Measurements from ENCODE around the gene NOX5. TPM values are rescaled to one million over a fixed set of nuclear protein-coding genes. Genes with fewer than 3 reads are reported as not detected.

NOX5 gene
- total and polyA plus RNA-seq, 10 of the 15 experiments (the other 5 are each of a cell fraction or from before 2014, with no cell fraction given), result not detected

- POLR2A ChIA-PET, result interaction anchor here (0.6 to 1.5 kb wide), 2 partner anchors 11 to 25 kb away, joined by 3 to 6 read pairs; no protein-coding TSS in a partner anchor
- CTCF ChIA-PET, result interaction anchor here (1.2 kb wide), 1 partner anchor 359 kb away, joined by 3 read pairs; no protein-coding TSS in a partner anchor
- TF ChIP-seq MLLT1 (IDR thresholded peaks at IDR 0.05) (peak; percentile 63; the same call in 1 of the 2 replicates), BHLHE40 (IDR thresholded peaks at IDR 0.05; ENCODE audit: borderline replicate concordance in 1 of 2, low read depth in 2 of 2, low read length in 1 of 2) (peak; percentile 72 to 78), NFYB (IDR thresholded peaks at IDR 0.05; ENCODE audit: insufficient read depth, low read depth, low read length) (0 out of 2 replicates have a peak, but pooled peaks have one; percentile 17), KDM1A (IDR thresholded peaks at IDR 0.05; ENCODE audit: borderline replicate concordance) (no peak), RELB (IDR thresholded peaks at IDR 0.05; ENCODE audit: low read depth) (peak; percentile 63; the same call in 1 of the 2 replicates), CEBPB (IDR thresholded peaks at IDR 0.05; ENCODE audit: borderline replicate concordance in 1 of 2, low read depth in 2 of 2, low read length in 2 of 2) (no peak), IKZF2 (IDR thresholded peaks at IDR 0.05) (peak; percentile 36 to 52; a peak in 3 of 4 replicates), PAX5 (IDR thresholded peaks at IDR 0.05; ENCODE audit: borderline replicate concordance, low read depth, low read length) (0 out of 2 replicates have a peak, but pooled peaks have one; percentile 23), WRNIP1 (IDR thresholded peaks at IDR 0.05; ENCODE audit: borderline replicate concordance, low read depth, low read length) (no peak), CUX1 (IDR thresholded peaks at IDR 0.05; ENCODE audit: insufficient replicate concordance, low read depth, low read length) (no peak), HDAC2 (IDR thresholded peaks at IDR 0.05) (no peak), RELA (IDR thresholded peaks at IDR 0.05; ENCODE audit: borderline replicate concordance, partially characterized antibody) (peak; percentile 59), NRF1 (conservative IDR thresholded peaks at IDR 0.05; ENCODE audit: low read depth, low read length) (no peak), SMAD1 (IDR thresholded peaks at IDR 0.05; ENCODE audit: low read depth, partially characterized antibody) (no peak)
Measured at GRCh38 chr15:69104050-69104750, 89.7 kb downstream of the NOX5 start.

More at GRCh38 chr15:69104050-69104750, 89.7 kb downstream of the NOX5 start:
- DNase-seq (ENCODE audit: low read depth, low spot score), result peak; percentile 73
- Histone ChIP-seq H3K4me2 (ENCODE audit: control insufficient read depth, insufficient read depth) (peak overlapping the region; percentile 57; the same call in 1 of the 2 replicates), H3K4me1 (ENCODE audit: control insufficient read depth, insufficient read depth, low read length) (peaks cover 3% of the 10 kb centered on the region; the same call in 1 of the 2 replicates), H3K27ac (ENCODE audit: control insufficient read depth, insufficient read depth) (peak overlapping the region; percentile 38; the same call in 1 of the 2 replicates), H3K4me3 (no peak overlapping the region), H3K36me3 (ENCODE audit: control insufficient read depth in 2 of 2, insufficient read depth in 2 of 2, low read length in 1 of 2) (no peaks in the 10 kb centered on the region), H4K20me1 (ENCODE audit: control insufficient read depth, insufficient read depth) (no peaks in the 10 kb centered on the region), H3K9ac (ENCODE audit: control insufficient read depth, insufficient read depth, low read length) (no peak overlapping the region), H3K27me3 (replicated peaks in 1 of 2; ENCODE audit: control insufficient read depth in 2 of 2, insufficient read depth in 2 of 2, low read length in 1 of 2) (no peaks in the 10 kb centered on the region), H3K79me2 (ENCODE audit: control insufficient read depth, insufficient read depth, low read length) (no peaks in the 10 kb centered on the region), H3K9me3 (replicated peaks; ENCODE audit: control insufficient read depth, insufficient read depth, low read length) (no peaks in the 10 kb centered on the region), H2AFZ (ENCODE audit: control insufficient read depth, low read depth, low read length) (no peak overlapping the region)
- no TSS peak for BruUV-seq (replicated peaks)
- FAIRE-seq, result peak; percentile 62
- SMC1A ChIA-PET (ENCODE audit: uncharacterized antibody, unreplicated experiment), result interaction anchor here (0.6 to 2.6 kb wide), 6 partner anchors 10 to 172 kb away, joined by 3 to 5 read pairs (median 3); no protein-coding TSS in a partner anchor
- in situ Hi-C loops (cut with MboI), result no loop called here
- RAD21 ChIA-PET (ENCODE audit: unreplicated experiment), result interaction anchor here (1.0 to 1.5 kb wide), 2 partner anchors 8 to 18 kb away, joined by 3 to 4 read pairs; no protein-coding TSS in a partner anchor
- 43% methylated on average over 12 of the region's 12 CpGs for WGBS (ENCODE audit: insufficient coverage, insufficient replicate concordance, low lambda C conversion rate, missing lambda C conversion rate)
- intact Hi-C loops (cut with micrococcal nuclease; ENCODE audit: unreplicated experiment), result loop anchor here (2.0 kb wide), 1 partner anchor 57 kb away; the partner anchor contains the start of gene GLCE
- peak; percentile 89 for ATAC-seq
